Measurements from ENCODE around the gene PHACTR3.

The PHACTR3 gene

DNA sequence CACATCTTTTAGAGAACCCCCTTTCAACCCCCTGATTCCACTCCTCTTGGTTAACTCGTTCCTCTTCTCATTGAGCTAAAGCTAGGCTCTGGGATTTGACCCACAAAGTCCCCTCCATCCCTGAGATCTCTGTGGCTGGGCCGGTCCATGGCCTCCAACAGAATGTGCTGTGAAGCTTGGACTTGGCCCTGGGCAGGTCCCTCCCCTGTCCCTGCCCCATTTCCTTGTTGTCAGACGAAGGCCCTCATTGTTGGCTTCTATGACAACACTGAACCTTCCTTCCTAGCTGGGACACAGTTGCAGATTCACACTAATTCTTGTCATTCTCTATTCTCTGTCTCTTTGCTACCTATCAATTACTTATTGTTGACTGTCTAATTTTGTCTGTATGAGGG lies 173.0 kb downstream of the PHACTR3 start:
- DNase-seq (ENCODE audit: low read depth in 3 of 3) = no peak

DNA sequence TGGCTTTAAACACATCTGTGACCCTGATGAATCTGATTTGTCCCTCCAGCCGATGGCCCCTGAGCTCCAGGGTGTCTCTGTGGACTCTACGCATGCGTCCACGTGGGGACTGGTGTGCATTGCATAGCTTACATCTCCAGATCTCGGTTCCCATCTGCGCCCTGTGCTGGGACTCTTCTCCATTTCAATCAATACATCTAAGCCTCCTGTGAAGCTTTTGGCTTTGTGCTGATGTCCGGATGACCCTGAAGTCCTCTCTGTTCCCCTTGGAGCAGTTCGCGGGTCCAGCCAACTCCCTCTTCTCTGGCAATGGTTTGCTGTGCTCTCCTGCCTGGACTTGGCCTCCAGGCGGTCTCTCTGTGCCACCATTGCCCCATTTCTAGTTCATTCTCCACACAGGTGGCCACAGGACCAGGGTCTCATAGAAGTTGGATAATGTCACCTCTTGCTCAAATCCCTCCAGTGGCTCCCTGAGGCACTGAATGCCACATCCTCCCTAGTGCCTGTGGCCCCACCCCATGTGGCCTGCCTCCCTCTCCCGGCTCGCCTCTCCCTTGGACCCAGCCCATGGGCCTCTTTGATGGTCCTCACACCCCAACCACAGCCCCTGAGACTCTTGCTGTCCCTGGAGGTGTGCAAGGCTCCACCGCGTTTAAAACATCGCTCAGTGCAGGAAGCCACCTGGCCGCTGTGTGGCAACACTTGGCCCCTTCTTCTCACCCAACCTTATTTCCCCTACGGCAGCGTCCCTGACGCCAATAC lies 173.7 kb downstream of the PHACTR3 start:
- DNase-seq (ENCODE audit: low read depth in 3 of 3) = no peak

DNA sequence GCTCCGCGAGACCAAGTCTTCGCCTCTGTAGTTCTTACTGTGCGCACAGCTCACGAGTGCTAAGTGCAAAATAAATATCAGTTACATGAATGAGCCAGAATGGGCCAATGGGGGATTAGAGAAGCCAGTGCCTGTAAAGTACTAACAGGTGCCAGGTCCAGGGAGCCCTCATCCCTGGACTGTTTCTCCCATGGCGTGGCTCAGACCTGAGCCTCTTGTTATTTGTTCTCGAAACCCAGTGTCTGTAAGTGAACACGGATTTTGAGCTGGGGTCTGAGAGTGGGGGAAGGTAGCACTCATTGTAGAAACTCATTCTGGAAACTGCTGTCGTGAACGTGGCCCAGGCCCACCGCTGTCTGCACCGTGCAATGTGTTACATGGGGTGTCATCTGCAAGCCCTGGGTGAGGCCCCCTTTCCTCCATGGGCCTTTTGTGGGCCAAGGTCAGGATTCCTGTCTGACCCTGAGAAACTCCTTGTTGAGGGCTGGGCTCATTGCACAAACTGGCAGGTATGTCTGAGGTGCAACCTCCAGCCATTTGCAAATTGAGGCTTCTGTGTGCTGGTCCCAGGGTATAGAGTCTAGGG lies 174.4 kb downstream of the PHACTR3 start:
- DNase-seq (ENCODE audit: low read depth in 3 of 3) = no peak

DNA sequence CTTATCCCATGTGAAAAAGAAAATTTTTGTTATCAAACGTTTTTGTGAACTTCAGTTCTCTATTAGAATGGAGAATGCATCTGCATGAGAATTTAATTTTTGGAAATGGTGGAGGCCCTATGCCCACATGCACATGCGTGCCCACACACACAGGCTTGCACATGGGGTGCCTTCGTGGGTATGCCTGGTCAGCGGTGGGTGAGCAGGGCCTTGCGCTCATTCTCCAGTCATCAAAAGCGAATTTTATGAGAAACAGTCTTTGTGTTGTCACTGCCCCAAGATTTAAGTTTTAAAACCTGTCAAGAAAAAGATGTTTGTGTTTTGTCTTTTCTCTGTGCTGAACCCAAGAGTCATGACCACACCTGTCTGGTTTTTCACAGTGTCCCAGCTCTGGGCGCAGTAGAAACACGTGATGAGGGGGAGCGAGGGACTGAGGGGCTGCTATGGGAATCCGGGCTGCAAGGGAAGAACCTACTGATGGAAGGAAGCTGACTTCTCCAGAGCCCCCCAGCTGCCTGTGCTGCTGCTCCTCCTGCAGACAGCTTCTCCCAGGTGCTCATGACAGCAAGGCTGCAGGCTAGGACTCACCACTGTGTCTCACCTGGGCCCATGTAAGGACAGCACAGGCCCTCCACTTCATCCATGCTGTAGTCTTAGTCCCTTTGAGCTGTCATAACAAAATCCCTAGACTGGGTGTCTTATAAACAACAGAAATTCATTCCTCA lies 175.5 kb downstream of the PHACTR3 start:
- DNase-seq (ENCODE audit: low read depth in 3 of 3) = no peak

DNA sequence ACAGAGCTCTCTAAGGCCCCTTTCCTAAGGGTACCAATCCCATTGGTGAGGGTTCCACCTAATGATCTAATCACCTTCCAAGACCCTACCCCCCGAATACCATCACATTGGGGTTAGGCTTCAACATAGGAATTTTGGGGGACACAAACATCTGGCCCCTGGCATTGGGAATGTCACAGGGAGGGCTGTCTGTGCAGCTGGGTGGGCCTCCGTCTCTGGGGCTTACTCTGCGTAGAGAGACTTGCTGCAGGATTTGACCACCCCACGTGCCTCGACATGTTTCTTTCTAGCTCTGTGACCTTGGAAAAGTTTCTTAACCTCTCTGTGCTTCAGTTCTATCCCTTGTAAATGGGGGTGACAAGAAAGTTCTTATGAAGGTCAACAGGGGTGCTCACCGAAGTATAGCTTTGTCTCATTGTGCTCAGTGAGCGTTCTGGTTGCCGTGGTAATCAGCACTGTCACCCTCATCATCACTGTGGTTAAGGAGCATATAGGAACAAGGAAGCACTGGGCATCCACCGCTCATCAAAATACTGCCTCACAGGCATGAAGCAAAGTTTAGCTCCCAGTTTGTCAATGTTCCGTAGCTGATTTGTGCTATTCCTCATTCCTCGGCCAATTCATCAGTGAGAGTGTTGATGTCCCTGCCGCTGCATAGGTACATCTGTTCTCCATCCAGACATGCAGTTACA lies 176.3 kb downstream of the PHACTR3 start:
- DNase-seq (ENCODE audit: low read depth in 3 of 3) = no peak

DNA sequence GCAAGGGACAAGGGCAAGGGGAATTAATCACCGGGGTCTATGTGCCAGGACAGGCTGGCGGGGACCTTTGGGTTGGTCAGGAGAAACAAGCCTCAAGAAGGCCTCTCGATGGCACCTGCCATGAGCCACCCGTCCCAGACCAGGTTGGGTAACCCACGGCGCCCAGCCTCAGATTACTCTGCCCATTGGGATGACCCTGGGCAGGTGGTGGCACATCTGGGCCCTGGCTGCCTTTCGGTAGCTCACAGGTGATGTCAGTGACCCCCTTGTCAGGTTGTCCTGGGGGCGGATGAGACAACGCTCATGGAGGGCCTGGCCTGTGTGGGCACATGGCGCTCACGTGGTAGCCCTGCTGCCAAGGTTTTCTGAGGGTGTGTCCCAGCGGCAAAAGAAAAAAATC lies 176.9 kb downstream of the PHACTR3 start:
- no peak for DNase-seq (ENCODE audit: low read depth in 3 of 3)

DNA sequence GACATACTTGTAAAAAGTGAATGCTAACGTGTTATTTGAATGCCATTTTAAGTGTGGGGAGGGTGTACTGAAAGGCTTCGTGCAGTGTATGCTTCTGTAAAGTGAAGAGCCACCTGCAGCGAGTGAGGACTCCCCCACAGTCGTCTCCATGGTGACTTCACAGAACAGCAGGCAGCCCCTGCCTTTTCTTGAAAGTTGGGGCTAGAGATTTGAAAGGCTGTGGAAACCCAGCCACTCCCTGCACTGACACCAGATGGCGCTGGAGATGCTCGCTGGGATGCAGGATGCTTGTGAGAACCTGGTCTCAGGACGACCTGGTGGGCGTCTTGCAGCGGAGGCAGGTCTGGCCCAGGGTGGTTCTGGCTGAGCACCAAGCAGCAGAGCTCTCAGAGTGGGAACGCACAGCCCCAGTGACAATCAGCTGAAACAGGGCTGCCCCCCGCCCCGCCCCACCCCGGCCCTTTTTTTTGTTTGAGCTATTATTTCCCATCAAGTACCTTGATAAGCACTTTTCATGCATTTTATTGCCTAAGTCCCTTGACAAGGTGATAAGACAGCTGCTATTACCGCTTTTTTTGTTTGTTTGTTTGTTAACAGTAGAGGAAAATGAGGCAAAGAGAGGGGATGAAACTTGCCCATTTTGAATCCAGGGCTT lies 178.8 kb downstream of the PHACTR3 start:
- peak in 1 of 3 experiments; percentile 3 for DNase-seq (ENCODE audit: low read depth in 3 of 3)

DNA sequence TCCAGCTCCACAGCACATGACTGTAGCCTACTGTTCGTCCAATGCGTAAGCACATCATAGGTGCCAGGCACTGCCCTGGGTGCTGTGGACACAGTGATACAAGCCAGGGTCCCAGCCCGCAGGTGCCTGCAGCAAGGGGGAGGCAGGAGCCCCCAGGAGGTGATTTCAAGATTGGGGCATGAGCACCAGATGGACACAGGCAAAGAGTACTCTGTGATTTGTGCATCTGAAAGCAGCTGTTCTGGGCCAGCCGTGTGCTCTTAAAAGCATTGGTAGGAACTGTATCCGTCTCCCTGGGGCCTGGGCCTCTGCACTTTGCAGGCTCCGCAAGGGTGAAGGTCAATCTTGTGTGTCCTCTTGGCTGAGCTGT lies 179.3 kb downstream of the PHACTR3 start:
- DNase-seq (ENCODE audit: low read depth in 3 of 3) = no peak

DNA sequence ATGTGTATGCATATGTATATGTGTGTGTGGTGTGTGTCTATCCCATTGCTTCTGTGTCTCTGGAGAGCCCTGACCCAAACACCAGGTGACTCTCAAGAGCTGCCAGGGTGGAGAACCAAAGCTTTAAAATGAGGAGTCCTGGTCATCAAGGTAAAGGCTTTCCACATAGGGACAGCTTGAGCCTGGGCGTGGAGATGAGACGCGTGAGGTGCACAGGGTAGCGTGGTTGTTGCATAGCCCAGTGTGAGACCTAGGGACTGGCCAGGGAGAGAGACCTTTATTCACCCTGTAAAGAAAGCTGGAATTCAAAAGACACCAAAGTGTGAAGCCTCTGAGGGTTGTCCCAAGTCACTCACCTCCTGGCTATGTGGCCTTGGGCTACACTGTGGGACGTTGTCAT lies 180.0 kb downstream of the PHACTR3 start:
- no peak for DNase-seq (ENCODE audit: low read depth in 3 of 3)

DNA sequence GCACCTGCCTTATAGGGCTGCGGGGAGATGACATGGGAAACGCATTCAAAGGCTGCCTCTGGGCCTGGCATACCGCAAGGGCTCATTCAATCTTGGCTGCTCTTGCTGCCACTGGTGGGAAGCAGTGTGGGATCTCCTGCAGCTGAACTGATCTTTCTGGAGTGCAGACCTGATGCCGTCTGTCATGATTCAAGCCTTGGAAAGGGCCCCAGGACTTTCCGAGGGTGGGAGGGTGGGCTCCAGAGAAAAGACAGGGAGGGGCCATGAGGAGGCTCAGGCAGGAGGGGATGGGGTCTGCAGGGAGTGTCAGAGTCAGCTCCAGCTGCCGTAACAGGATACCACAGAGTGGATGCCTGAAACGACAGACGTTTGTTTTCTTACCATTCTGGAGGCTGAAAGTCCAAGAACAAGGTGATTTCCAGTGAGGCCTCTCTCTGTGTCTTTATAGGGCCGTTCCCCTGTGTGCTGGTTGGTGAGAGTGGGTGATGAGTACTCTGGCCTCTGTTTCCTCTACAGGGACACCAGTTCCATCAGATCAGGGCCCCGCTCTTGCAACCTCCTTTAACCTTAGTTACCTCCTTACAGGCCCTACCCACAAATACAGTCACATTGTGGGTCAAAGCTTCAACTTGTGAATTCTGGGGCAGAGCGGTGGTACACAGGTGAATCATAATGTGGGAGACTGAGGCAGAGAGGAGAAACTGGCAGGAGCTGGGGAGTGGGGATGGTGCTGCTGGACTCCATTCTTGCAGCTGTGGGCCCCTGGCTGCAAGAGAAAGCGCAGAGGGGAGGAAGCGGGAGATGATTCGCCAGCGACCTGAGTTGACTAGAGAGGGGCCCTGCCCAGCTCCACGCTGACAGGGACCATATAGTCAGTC lies 180.7 kb downstream of the PHACTR3 start:
- no peak for DNase-seq (ENCODE audit: low read depth in 3 of 3)

DNA sequence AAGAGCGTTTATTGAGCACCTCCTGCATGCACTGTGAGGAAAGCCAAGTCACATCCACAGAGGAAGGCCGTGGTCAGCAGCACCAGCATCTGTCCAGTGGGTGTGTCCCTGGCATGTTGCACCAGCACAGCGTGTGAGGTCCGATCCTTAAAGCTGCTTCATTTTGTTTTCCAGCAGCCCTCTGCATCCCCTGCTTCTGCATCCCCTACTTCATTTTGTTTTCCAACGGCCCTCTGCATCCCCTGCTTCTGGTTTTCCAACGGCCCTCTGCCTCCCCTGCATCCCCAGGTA lies 181.3 kb downstream of the PHACTR3 start:
- DNase-seq (ENCODE audit: low read depth in 3 of 3) = no peak

DNA sequence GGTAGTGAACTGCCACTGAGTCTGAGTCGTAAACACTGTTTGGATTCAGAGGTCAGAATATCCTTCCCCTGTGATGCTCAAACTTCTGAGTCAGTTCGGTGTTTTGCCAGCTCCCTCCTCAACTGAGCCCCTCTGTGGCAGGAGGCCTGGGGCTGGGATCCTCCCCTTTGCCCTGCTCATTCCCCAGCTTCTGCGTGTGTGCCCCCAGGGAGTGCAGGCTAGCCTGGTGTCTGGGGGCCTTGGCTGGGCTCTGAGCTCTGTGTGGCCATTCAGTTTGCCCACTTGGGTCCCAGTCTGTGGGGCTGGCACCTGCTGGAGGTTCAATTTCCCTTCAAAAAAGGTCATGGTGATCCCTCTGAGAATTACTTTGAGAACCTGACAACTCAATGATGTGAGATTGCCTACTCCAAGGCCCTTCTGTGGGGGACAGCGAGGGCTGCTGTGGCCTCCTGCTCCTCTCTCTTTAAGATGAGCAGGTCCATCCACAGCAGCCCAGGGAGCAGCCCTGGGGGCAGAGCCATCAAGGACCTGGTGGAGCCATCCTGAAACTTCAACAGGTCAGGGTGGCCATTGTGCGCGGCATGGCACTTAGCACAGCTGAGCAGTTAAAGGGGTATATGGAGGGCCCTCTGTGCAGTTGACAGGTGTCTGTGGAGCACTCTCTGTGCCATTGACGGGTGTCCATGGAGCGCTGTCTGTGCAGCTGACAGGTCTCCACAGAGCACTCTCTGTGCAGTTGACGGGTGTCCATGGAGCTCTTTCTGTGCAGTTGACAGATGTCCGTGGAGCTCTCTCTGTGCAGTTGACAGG lies 181.9 kb downstream of the PHACTR3 start:
- no peak for DNase-seq (ENCODE audit: low read depth in 3 of 3)

DNA sequence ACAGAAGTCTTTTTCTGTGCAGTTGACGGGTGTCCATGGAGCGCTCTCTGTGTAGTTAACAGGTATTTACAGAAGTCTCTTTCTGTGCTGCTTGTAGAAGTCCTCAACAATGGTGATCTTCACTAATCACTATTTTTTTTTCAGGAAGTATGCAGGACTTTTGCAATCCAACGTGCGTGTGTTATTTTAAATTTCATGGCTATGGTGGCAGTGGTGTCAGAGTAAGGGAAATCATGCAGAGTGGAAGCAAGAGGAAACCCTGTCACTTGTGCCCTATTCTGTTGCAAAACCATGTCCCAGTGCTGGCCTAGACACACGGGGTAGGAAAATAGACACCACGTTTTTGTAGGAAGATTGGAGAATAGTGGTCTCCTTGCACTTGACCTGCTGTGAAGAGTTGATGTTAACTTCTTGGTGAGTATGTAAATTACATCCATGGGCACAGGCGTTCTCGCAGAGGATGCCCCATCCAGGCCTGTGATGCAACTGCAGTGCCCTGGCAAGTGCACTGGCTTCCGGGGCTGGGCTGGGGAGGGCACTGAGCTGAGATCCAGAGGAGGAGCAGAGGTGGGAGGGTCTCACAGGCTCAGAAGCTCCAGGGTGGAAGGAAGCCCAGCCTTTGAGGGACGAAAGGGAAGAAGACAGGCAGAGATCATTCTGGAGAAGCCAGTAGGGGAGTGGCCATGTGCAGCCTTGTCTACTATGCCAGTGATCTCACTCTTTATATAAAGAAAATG lies 182.6 kb downstream of the PHACTR3 start:
- DNase-seq (ENCODE audit: low read depth in 3 of 3) = no peak

DNA sequence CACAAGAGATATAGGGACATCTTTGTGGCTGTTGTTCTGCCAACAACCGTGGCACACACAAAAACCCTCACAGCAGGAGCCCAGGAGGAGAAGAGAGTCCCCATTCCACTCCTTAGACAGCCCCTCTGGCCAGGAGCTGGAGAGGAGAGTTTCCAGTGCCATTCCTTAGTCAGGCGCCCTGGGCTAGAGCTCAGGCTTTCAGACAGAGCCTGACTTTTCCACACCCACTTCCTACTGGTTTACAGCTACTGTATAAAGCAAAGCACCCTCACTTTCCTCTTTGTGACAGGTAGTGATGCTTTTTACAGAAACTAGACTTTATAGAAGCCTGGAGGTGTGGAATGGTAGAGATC lies 183.2 kb downstream of the PHACTR3 start:
- DNase-seq (ENCODE audit: low read depth in 3 of 3) = no peak

DNA sequence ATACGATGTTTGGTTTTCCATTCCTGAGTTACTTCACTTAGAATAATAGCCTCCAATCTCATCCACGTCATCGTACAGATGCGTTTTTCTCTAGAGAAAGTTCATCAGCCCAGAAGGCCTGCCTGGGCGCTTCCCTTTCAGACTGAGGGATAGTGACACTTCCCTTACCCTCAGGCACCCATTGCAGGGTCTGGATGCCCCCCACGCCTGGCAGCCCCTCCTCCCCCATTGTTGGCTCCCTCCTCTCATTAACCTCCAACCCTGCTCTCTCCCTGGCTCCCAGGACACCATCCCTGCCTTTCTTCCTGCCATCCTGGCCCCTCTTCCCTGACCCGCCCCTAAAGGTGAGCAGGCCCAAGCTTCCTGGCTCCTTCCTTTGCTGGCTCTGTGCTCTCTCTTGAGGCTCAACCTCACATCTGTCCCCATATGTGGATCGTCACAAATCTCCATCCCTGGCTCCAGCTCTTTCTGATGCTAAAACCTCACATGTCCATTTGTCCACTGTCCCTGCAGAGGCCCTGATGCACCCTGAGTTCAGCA lies 183.9 kb downstream of the PHACTR3 start:
- no peak for DNase-seq (ENCODE audit: low read depth in 3 of 3)

DNA sequence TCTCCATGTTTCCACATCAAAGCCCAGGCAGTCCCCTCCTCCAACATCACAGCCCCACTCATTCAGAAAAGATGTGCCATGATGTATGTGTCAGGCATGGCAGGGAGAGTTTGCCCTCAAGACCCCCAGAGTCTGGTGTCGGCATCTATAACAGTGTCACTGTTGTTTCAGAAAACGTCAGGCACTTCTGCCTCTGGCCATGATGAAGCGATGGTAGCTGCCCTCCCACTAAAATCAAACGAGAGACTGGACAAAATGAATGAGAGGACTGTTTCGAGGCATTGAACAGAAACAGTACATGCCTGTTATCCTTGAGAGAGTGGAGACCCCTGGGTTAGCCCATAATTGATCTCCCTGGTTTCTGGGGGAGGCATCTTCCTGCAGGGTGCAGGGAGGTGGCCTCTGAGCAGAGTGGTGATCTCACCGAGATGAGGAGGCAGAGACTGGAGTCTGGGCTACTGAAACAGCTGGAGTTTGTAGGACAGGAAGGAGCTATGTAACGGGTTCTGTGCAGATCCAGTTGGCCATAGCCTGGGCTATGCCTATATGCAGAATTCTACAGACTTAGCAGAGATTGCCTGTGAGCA lies 184.6 kb downstream of the PHACTR3 start:
- no peak for DNase-seq (ENCODE audit: low read depth in 3 of 3)

DNA sequence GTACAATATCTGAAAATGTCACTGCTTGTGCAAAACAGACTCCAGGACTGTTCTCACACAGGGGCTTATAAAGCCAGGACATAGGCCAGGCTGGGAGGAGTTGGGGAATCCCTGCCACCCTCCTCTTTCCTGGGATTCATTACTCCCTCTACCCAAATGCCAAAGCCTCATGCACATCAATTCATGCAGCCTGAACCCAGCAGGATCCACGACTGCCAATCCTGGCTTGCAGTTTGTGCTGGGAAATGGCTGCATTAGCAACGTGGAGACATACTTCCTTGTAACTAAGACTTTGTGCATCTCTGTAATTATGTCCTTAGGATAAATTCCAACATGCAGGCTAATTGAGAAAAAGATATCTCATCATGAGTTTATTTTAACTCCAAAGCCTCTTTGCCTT lies 185.3 kb downstream of the PHACTR3 start:
- no peak for DNase-seq (ENCODE audit: low read depth in 3 of 3)

DNA sequence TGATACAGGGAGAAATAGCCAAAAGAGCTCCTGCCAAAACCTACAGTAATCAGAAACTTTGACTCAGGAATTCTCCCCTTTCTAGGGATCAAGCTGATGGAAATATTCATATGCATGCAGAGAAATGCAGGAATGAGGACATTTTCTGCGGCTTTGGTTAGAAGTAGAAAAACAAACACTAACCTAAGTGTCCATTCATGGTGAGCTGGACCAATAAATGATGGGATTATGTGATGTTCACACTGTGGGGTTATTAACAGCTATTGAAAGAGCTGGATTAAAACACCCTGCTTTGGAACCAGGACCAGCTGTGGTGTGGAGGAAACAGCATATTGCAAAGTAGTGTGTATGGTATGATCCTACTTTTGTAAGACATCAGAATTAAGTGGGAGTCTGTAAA lies 186.0 kb downstream of the PHACTR3 start:
- DNase-seq (ENCODE audit: low read depth in 3 of 3) = no peak

DNA sequence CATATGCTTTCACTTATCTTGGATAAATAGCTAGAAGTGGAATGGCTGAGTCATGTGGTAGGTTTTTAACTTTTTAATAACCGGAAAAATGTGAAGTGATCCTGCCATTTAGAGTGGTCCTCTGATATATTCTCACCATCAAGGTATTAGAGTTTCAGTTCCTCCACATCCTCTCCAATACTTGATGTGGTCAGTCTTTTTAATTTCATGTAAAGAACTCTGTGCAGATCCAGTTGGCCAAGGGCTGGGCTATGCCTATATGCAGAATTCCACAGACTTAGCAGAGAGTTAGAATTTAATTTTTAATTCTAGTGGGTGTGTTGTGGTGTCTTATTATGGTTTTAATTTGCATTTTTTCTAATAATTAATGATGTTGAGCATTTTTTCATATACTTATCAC lies 188.0 kb downstream of the PHACTR3 start:
- DNase-seq (ENCODE audit: low read depth in 3 of 3) = no peak
